22Rv1 (cell line): ENCODE measurements around the gene BIRC6.

ENCODE experiments used
- ZFX ChIP-seq: fragments of 450-650 bp; IDR thresholded peaks from 2 replicates; pipeline ENCODE4 v1.6.1; 2017; ENCODE audit warnings: antibody characterized with exemption, borderline replicate concordance
- TF ChIP-seq, protein P1 (sequence below): fragments of 450-650 bp; IDR thresholded peaks from 2 replicates; pipeline ENCODE4 v1.5.1; 2017; ENCODE audit warnings: mild to moderate bottlenecking

- TF ChIP-seq, protein P1, sequence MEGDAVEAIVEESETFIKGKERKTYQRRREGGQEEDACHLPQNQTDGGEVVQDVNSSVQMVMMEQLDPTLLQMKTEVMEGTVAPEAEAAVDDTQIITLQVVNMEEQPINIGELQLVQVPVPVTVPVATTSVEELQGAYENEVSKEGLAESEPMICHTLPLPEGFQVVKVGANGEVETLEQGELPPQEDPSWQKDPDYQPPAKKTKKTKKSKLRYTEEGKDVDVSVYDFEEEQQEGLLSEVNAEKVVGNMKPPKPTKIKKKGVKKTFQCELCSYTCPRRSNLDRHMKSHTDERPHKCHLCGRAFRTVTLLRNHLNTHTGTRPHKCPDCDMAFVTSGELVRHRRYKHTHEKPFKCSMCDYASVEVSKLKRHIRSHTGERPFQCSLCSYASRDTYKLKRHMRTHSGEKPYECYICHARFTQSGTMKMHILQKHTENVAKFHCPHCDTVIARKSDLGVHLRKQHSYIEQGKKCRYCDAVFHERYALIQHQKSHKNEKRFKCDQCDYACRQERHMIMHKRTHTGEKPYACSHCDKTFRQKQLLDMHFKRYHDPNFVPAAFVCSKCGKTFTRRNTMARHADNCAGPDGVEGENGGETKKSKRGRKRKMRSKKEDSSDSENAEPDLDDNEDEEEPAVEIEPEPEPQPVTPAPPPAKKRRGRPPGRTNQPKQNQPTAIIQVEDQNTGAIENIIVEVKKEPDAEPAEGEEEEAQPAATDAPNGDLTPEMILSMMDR, result no peak
- no peak for TF ChIP-seq ZFX
Observed at GRCh38 chr2:32310577-32310976, 46.2 kb upstream of the BIRC6 start.
